Spleen (tissue), 7 donors: ENCODE results near the gene LPGAT1.

Experiments used
- CTCF ChIP-seq, 11 experiments: fragments of 200-600 bp in 7 of 11; fragments of 450-650 bp in 4 of 11; sonication (generic) in 4 of 11; IDR thresholded peaks in 8 of 11; conservative IDR thresholded peaks in 3 of 11; 1 replicate in 7 of 11; 2 replicates in 4 of 11; pipeline versions ENCODE4 v1.4.0 to v1.8.0; 2016 to 2021; ENCODE audit warnings: antibody characterized with exemption in 11 of 11, inconsistent platforms in 4 of 11, mild to moderate bottlenecking in 1 of 11
- POLR2A ChIP-seq, 3 donors: fragments of 450-650 bp; IDR thresholded peaks; one replicate each; pipeline ENCODE4 v1.5.1; 2017; ENCODE audit warnings: antibody characterized with exemption in 3 of 3, mild to moderate bottlenecking in 1 of 3
- donor health status: DM: no; HTN: no; CAD: no; lungs with moderate emphysema.
- donor health status: DM: no; HTN: no; CAD: no.
- donor health status: DM: no; HTN: no; CAD: no.

- TF ChIP-seq CTCF (IDR thresholded peaks at IDR 0.05 in 8 of 11, conservative IDR thresholded peaks at IDR 0.05 in 3 of 11), result no peak
- no peak for TF ChIP-seq POLR2A (IDR thresholded peaks at IDR 0.05)
Measured at GRCh38 chr1:211865180-211865579, 34.6 kb upstream of the LPGAT1 start.
